ENCODE results near the gene MMP11. TPM values are rescaled to one million over a fixed set of nuclear protein-coding genes. Genes with fewer than 3 reads are reported as not detected.

Gene MMP11
- total RNA-seq, 1 donor from 2014 or later = 1.0 TPM

GRCh38 chr22:23764899-23765881 lies 7.5 kb upstream of the MMP11 start:
- Mint-ChIP-seq H3K36me3 (ENCODE audit: low read depth) (peaks cover 13% of the 10 kb centered on the region), H3K27ac (no peak overlapping the region), H3K27me3 (ENCODE audit: low read depth) (no peaks in the 10 kb centered on the region), H3K4me1 (ENCODE audit: low read depth) (peaks cover 17% of the 10 kb centered on the region), H3K4me3 (ENCODE audit: low read depth) (no peak overlapping the region), H3K9me3 (no peaks in the 10 kb centered on the region)
- DNase-seq (ENCODE audit: low spot score) = no peak
- intact Hi-C loops (cut with micrococcal nuclease) = no loop called here

GRCh38 chr22:23767303-23767672 lies 5.4 kb upstream of the MMP11 start:
- Mint-ChIP-seq H3K4me1 (ENCODE audit: low read depth) (peaks cover 20% of the 10 kb centered on the region), H3K27me3 (ENCODE audit: low read depth) (peaks cover 2% of the 10 kb centered on the region), H3K27ac (peak overlapping the region; percentile 67), H3K9me3 (no peaks in the 10 kb centered on the region), H3K4me3 (ENCODE audit: low read depth) (peak overlapping the region; percentile 75), H3K36me3 (ENCODE audit: low read depth) (peaks cover 13% of the 10 kb centered on the region)
- DNase-seq (ENCODE audit: low spot score) = no peak
- intact Hi-C loops (cut with micrococcal nuclease) = loop anchor here (2.0 kb wide), 2 partner anchors 82 to 140 kb away; no protein-coding TSS in a partner anchor

- Mint-ChIP-seq H3K27ac (peak within 1 kb of the TSS; percentile 67), H3K36me3 (ENCODE audit: low read depth) (peaks cover 13% of the 10 kb centered on the region), H3K9me3 (no peaks in the 10 kb centered on the region), H3K4me1 (ENCODE audit: low read depth) (peaks cover 18% of the 10 kb centered on the region), H3K4me3 (ENCODE audit: low read depth) (peak within 1 kb of the TSS; percentile 75), H3K27me3 (ENCODE audit: low read depth) (peaks cover 2% of the 10 kb centered on the region)
- intact Hi-C loops (cut with micrococcal nuclease) = loop anchor here (2.0 kb wide), 3 partner anchors 19 to 141 kb away; partner anchors contain the start of gene SMARCB1
- DNase-seq (ENCODE audit: low spot score) = peak; percentile 78
Measured at GRCh38 chr22:23767673-23768548, 4.7 kb upstream of the MMP11 start, which contains the start of gene CHCHD10. Gene CHCHD10, minus strand, starts transcription at chr22:23767972. Its CDS starts 98 bp downstream, at chr22:23767874.

- H3K27me3 Mint-ChIP-seq (ENCODE audit: low read depth) = peaks cover 14% of the 10 kb centered on the region
- H3K4me3 Mint-ChIP-seq (ENCODE audit: low read depth) = peak overlapping the region; percentile 7
- intact Hi-C loops (cut with micrococcal nuclease) = loop anchor here (2.0 kb wide), 1 partner anchor 17 kb away; the partner anchor contains the start of gene SMARCB1
- H3K4me1 Mint-ChIP-seq (ENCODE audit: low read depth) = peaks cover 8% of the 10 kb centered on the region
- H3K36me3 Mint-ChIP-seq (ENCODE audit: low read depth) = peaks cover 10% of the 10 kb centered on the region
- DNase-seq (ENCODE audit: low spot score) = no peak
- H3K27ac Mint-ChIP-seq = no peak overlapping the region
- no peaks in the 10 kb centered on the region for H3K9me3 Mint-ChIP-seq
Measured at GRCh38 chr22:23769321-23769965, 3.2 kb upstream of the MMP11 start.

GRCh38 chr22:23772315-23772648 lies 367 bp upstream of the MMP11 start:
- intact Hi-C loops (cut with micrococcal nuclease) = no loop called here
- H3K9me3 Mint-ChIP-seq = no peaks in the 10 kb centered on the region
- H3K4me3 Mint-ChIP-seq (ENCODE audit: low read depth) = peak overlapping the region; percentile 52
- DNase-seq (ENCODE audit: low spot score) = no peak
- H3K36me3 Mint-ChIP-seq (ENCODE audit: low read depth) = no peaks in the 10 kb centered on the region
- peaks cover 5% of the 10 kb centered on the region for H3K4me1 Mint-ChIP-seq (ENCODE audit: low read depth)
- peaks cover 16% of the 10 kb centered on the region for H3K27me3 Mint-ChIP-seq (ENCODE audit: low read depth)
- no peak overlapping the region for H3K27ac Mint-ChIP-seq

- Mint-ChIP-seq H3K27ac (no peak overlapping the region), H3K4me3 (ENCODE audit: low read depth) (peak overlapping the region; percentile 14), H3K36me3 (ENCODE audit: low read depth) (no peaks in the 10 kb centered on the region), H3K4me1 (ENCODE audit: low read depth) (peaks cover 5% of the 10 kb centered on the region), H3K27me3 (ENCODE audit: low read depth) (peaks cover 16% of the 10 kb centered on the region), H3K9me3 (no peaks in the 10 kb centered on the region)
- DNase-seq (ENCODE audit: low spot score) = no peak
- intact Hi-C loops (cut with micrococcal nuclease) = no loop called here
Measured at GRCh38 chr22:23773483-23774113, 949 bp downstream of the MMP11 start.

- Mint-ChIP-seq H3K4me1 (ENCODE audit: low read depth) (peaks cover 5% of the 10 kb centered on the region), H3K4me3 (ENCODE audit: low read depth) (no peak overlapping the region), H3K27me3 (ENCODE audit: low read depth) (peaks cover 16% of the 10 kb centered on the region), H3K27ac (no peak overlapping the region), H3K9me3 (no peaks in the 10 kb centered on the region), H3K36me3 (ENCODE audit: low read depth) (no peaks in the 10 kb centered on the region)
- intact Hi-C loops (cut with micrococcal nuclease) = no loop called here
- no peak for DNase-seq (ENCODE audit: low spot score)
Measured at GRCh38 chr22:23774114-23774921, 1.7 kb downstream of the MMP11 start.

- intact Hi-C loops (cut with micrococcal nuclease) = no loop called here
- Mint-ChIP-seq H3K27ac (no peak overlapping the region), H3K27me3 (ENCODE audit: low read depth) (peaks cover 16% of the 10 kb centered on the region)
Measured at GRCh38 chr22:23774922-23775436, 2.3 kb downstream of the MMP11 start.

GRCh38 chr22:23775779-23776375 lies 3.2 kb downstream of the MMP11 start:
- H3K4me1 Mint-ChIP-seq (ENCODE audit: low read depth) = peaks cover 5% of the 10 kb centered on the region
- H3K4me3 Mint-ChIP-seq (ENCODE audit: low read depth) = no peak overlapping the region
- DNase-seq (ENCODE audit: low spot score) = no peak
- no peaks in the 10 kb centered on the region for H3K36me3 Mint-ChIP-seq (ENCODE audit: low read depth)
- H3K9me3 Mint-ChIP-seq = no peaks in the 10 kb centered on the region
- no peak overlapping the region for H3K27ac Mint-ChIP-seq
- H3K27me3 Mint-ChIP-seq (ENCODE audit: low read depth) = peaks cover 16% of the 10 kb centered on the region
- intact Hi-C loops (cut with micrococcal nuclease) = no loop called here

More at GRCh38 chr22:23774922-23775436, 2.3 kb downstream of the MMP11 start:
- Mint-ChIP-seq H3K36me3 (ENCODE audit: low read depth) (no peaks in the 10 kb centered on the region), H3K9me3 (no peaks in the 10 kb centered on the region), H3K4me3 (ENCODE audit: low read depth) (no peak overlapping the region), H3K4me1 (ENCODE audit: low read depth) (peaks cover 5% of the 10 kb centered on the region)
- DNase-seq (ENCODE audit: low spot score) = no peak

- no peak for DNase-seq (ENCODE audit: low spot score)
- no peaks in the 10 kb centered on the region for H3K4me1 Mint-ChIP-seq (ENCODE audit: low read depth)
- no peaks in the 10 kb centered on the region for H3K36me3 Mint-ChIP-seq (ENCODE audit: low read depth)
- intact Hi-C loops (cut with micrococcal nuclease) = no loop called here
- H3K4me3 Mint-ChIP-seq (ENCODE audit: low read depth) = no peak overlapping the region
- H3K27ac Mint-ChIP-seq = no peak overlapping the region
- H3K9me3 Mint-ChIP-seq = no peaks in the 10 kb centered on the region
- peaks cover 14% of the 10 kb centered on the region for H3K27me3 Mint-ChIP-seq (ENCODE audit: low read depth)
Measured at GRCh38 chr22:23777776-23778576, 5.3 kb downstream of the MMP11 start.

Data from activated T-helper 2 cell treated with anti-CD3 and anti-CD28 coated beads, Interferon-gamma antibody, Interleukin-2, Interleukin-4, amounts not matched to agents 10 μg/mL and 5 μg/mL and 100 μg/mL, durations not matched to agents 14 hours and 24 hours and 36 hours (primary cell).